Germinal center (tissue), 1 donor: ENCODE data around the gene SRI.
"Not testable (repeated sequence)": the region's sequence is repeated elsewhere in the genome, so short reads cannot be mapped to it uniquely, and the experiment has no call there.

ENCODE experiments used
- DNase-seq: peaks from one replicate; pipeline ENCODE4 v3.0.0; 2012; ENCODE audit warnings: mixed read lengths, low spot score

The SRI gene

GRCh38 chr7:88176190-88176589 is 43.6 kb downstream of the SRI start:
- no peak for DNase-seq

DNA sequence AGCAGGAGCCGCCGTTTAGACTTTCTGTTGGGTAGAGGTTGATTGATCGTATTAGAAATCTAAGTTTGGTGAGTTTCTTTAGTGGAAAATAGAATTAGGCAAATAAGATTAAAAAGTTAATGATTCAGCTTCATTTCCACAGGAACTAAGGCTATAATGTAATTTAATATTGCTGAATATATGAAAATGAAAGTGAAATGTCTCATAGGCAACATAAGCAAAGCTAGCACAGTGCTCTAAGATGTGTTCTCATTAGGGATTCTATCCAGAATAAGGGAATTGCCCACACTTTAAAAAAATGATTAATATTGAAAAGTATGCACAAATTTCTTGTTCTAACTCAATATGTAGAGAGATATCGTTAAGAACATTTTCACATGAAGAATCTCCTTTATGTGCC is 47.0 kb downstream of the SRI start:
- no peak for DNase-seq

GRCh38 chr7:88169717-88170320 is 50.0 kb downstream of the SRI start:
- peak; percentile 2 for DNase-seq

DNA sequence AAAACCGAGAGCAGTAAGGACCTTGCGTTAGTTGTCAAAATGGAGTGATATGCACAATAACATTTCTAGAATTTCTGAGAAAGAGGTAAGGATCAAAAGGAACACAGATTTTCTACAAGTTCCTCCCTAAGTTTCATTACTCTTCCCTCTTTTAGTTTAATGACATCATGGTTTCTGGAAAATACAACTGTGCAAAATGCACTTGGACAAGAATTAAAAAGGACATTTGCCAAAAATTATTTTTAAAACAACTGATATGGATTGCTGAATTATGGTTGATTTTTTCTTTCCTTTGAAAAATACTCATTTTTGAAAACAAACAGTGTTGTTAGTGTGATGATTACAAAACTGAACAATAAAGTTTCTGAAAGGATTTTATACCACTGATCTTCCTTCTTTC is 52.1 kb downstream of the SRI start:
- no peak for DNase-seq

DNA sequence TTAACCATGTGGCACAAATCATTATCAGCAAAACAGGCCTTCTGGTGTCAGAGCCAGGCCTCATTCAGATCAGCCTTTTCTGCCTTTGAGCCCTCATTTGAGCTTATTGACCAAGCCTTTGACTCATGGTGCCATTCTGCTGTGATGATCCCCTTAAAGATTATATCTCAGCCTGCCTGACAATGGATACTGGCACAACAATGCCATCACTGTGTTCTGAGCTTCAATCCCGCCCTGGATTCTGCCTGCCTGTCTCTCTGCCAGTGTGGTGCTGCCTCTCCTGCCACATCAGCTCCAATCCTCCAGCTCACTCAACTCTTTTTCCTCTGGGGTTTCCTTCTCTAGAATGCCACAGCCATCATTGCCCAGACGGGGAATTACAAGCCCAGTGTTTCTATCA is 52.6 kb downstream of the SRI start:
- DNase-seq: no peak

GRCh38 chr7:88165697-88166096 is 54.1 kb downstream of the SRI start:
- DNase-seq: no peak

DNA sequence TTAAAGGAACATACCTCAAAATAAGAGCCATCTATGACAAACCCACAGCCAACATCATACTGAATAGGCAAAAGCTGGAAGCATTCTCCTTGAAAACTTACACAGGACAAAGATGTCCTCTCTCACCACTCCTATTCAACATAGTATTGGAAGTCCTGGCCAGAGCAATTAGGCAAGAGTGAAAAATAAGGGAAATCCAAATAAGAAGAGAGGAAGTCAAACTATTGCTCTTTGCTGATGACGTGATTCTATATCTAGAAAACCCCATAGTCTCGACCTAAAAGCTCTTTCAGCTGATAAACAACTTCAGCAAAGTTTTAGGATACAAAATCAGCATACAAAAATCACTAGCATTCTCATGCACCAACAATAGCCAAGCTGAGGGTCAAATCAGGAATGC is 60.1 kb downstream of the SRI start:
- DNase-seq: not testable (repeated sequence)

- no peak for DNase-seq
Observed at GRCh38 chr7:88156356-88156755, 63.5 kb downstream of the SRI start.

DNA sequence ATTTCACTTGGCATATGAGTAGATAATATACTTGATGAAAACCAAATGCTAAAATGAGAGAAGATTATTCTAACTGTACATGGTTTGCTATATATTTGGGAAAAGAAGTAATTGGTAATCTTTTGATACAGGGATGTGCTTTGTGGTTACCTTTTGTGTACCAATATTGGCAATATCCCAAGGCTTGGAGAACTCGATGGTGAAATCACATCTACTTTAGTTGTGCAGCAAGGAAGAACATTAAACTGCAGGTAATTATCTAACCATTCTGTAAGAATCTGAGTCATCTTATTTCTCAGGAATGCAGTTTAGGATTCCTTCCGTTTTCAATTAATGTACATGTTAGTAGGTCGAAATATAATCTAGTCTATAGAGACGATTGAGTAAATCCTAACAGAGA is 64.1 kb downstream of the SRI start:
- no peak for DNase-seq
